GM12892 (cell line): ENCODE results near the gene FRMPD2.

Source experiments
- POLR2A ChIP-seq: IDR thresholded peaks from 2 replicates; pipeline ENCODE4 v1.6.1; 2011; ENCODE audit warnings: low read depth, low read length, control low read depth
- POLR2AphosphoS5 ChIP-seq: IDR thresholded peaks from 2 replicates; pipeline ENCODE4 v1.6.1; 2011; ENCODE audit warnings: low read depth, low read length, control low read depth

GRCh38 chr10:48284811-48285210 lies 10.3 kb upstream of the FRMPD2 start:
- TF ChIP-seq POLR2A (no peak), POLR2AphosphoS5 (no peak)
